ENCODE data around the gene SLC25A39.
"Not testable (repeated sequence)": the region's sequence is repeated elsewhere in the genome, so short reads cannot be mapped to it uniquely, and the experiment has no call there.

The SLC25A39 gene

GRCh38 chr17:44338702-44339101 is 14.1 kb upstream of the SLC25A39 start:
- TF ChIP-seq CTCF (conservative IDR thresholded peaks at IDR 0.05; ENCODE audit: low read depth, low read length), result no peak
- no peak overlapping the region for H3K4me3 ChIP-seq (ENCODE audit: low read length)
- peak; percentile 73 for DNase-seq (ENCODE audit: low read depth)

- H3K4me3 ChIP-seq (ENCODE audit: low read length), result no peak overlapping the region
- TF ChIP-seq CTCF (conservative IDR thresholded peaks at IDR 0.05; ENCODE audit: low read depth, low read length), result no peak
- no peak for DNase-seq (ENCODE audit: low read depth)
Measured at GRCh38 chr17:44335968-44336367, 11.3 kb upstream of the SLC25A39 start.

GRCh38 chr17:44335564-44335963 is 10.9 kb upstream of the SLC25A39 start:
- TF ChIP-seq CTCF (conservative IDR thresholded peaks at IDR 0.05; ENCODE audit: low read depth, low read length), result no peak
- H3K4me3 ChIP-seq (ENCODE audit: low read length), result no peak overlapping the region
- DNase-seq (ENCODE audit: low read depth), result no peak

- H3K4me3 ChIP-seq (ENCODE audit: low read length), result no peak overlapping the region
- no peak for DNase-seq (ENCODE audit: low read depth)
- no peak for TF ChIP-seq CTCF (conservative IDR thresholded peaks at IDR 0.05; ENCODE audit: low read depth, low read length)
Measured at GRCh38 chr17:44334727-44335126, 10.1 kb upstream of the SLC25A39 start.

- no peak for TF ChIP-seq CTCF (conservative IDR thresholded peaks at IDR 0.05; ENCODE audit: low read depth, low read length)
- H3K4me3 ChIP-seq (ENCODE audit: low read length), result no peak overlapping the region
- DNase-seq (ENCODE audit: low read depth), result no peak
Measured at GRCh38 chr17:44334315-44334714, 9.7 kb upstream of the SLC25A39 start.

GRCh38 chr17:44333371-44333770 is 8.7 kb upstream of the SLC25A39 start:
- no peak overlapping the region for H3K4me3 ChIP-seq (ENCODE audit: low read length)
- no peak for DNase-seq (ENCODE audit: low read depth)
- no peak for TF ChIP-seq CTCF (conservative IDR thresholded peaks at IDR 0.05; ENCODE audit: low read depth, low read length)

GRCh38 chr17:44331249-44331760 is 6.7 kb upstream of the SLC25A39 start:
- no peak for DNase-seq (ENCODE audit: low read depth)
- H3K4me3 ChIP-seq (ENCODE audit: low read length), result no peak overlapping the region
- peak; percentile 78 for TF ChIP-seq CTCF (conservative IDR thresholded peaks at IDR 0.05; ENCODE audit: low read depth, low read length)

- DNase-seq (ENCODE audit: low read depth); H3K4me3 ChIP-seq (ENCODE audit: low read length): not testable (repeated sequence)
Measured at GRCh38 chr17:44330263-44330662, 5.6 kb upstream of the SLC25A39 start.

- DNase-seq (ENCODE audit: low read depth); H3K4me3 ChIP-seq (ENCODE audit: low read length): not testable (repeated sequence)
Measured at GRCh38 chr17:44329516-44329915, 4.9 kb upstream of the SLC25A39 start.
